NCI-H1417 (cell line): ENCODE measurements around the gene PRSS21.

Experiments
- DNase-seq, 3 experiments: peaks; one replicate each; lab custom pipeline; 2025; lab: John Stamatoyannopoulos, UW

The PRSS21 gene

DNA sequence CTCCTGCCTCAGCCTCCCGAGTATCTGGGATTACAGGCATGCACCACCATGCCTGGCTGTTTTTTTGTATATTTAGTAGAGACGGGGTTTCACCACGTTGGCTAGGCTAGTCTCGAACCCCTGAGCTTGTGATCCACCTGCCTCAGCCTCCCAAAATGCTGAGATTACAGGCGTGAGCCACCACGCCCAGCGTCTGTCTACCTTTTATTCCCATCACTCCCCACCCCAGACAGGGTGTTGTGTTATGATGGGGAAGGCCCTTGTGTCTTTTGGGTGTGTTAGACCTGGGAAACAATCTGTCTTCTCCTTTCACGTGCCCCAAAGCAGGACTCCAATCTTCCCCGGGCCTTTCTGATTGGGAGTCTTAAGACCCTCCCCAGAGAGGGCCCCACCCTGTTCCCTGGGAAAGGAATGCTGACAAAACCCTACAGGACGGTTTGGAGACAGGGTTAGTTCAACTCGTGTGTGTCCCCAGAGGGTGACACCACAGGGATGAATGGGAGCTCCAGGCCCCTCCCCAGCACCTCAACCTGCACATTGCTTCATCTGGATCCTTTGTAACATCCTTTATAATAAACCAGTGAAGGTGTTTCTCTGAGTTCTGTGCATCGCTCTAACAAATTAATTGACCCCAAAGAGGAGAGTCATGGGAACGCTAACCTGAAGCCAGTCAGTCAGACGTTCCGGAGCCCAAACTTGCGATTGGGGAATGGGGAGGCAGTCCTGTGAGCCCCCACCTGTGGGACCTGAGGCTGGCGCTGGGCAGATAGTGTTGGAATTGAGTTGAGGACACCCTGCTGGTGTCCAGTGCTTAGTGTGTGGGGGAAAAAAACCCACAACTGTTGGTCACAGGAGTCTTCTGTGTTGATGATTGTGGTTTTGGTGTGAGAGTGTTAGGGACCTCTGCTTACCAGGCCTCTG, 36.8 kb upstream of the PRSS21 start:
- DNase-seq: no peak

DNA sequence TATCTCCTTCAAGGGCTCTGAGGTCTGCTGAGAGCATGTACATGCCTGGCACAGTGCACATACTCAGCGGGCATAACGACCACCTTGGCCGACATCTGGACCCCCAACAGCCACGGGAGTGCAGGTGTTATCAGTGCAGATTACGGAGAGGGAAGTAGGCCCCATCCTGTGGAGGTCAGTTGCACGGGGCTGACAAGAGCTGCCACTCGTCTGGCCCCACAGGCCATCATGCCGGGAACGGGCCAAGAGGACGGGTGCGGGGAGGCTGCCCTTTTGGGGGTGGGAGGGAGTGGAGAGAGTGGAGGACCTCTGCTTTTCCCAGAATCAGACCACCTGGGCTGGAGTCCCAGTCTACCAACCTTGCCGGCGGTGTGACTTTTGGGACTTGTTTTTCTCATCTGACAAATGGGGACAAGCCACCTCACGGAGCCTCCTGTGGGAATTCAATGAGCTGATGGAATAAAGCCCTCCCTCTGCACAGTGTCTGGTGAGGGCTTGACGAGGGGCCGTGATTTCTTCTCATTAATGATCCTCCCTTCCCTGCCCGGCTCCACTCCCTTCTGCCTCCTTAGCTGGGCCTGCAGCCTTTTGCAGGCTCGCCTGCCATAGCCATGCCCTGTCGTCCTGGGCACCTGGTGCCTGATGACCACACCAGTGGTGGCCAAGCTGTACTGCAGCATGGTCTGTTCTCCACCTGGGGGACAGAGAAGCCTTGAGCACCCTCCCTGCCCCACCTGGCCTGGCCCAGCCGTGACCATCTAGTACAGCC, 34.3 kb upstream of the PRSS21 start:
- no peak for DNase-seq

DNA sequence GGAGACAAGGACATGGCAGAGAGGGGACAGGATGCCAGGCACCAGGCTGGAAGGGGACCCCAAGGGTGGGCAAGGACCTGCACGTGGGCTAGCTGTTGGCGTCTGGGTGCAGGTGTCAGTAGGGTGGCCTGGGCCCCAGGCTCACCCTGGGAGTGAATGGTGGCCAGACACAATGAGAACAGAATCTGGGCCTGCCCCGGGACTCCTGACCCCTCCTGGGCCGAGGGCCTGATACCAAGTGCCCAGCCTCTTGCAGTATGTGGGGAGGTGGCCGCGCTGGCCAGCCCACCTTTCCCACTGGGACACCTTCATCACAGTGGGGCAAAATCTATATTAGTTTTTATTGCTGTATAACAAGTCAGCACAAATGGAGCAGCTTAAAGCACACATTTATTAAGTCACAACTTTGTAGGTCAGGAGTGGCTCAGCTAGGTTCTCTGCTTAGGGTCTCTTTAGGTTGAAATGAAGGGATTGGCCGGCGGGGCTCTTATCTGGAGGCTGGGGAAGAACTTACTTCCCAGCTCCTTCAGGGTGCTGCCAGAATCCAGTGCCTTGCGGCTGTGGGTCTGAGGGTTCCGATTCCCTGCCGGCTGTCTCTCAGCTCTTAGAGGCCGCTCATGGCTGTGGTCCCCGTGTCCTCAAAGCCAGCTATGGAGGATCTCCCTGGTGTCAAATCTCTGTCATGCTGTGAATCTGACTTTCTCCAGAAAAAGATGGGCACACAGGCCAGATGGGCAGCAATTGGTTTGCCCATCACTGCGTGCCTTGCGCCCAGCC, 33.3 kb upstream of the PRSS21 start:
- DNase-seq: no peak

DNA sequence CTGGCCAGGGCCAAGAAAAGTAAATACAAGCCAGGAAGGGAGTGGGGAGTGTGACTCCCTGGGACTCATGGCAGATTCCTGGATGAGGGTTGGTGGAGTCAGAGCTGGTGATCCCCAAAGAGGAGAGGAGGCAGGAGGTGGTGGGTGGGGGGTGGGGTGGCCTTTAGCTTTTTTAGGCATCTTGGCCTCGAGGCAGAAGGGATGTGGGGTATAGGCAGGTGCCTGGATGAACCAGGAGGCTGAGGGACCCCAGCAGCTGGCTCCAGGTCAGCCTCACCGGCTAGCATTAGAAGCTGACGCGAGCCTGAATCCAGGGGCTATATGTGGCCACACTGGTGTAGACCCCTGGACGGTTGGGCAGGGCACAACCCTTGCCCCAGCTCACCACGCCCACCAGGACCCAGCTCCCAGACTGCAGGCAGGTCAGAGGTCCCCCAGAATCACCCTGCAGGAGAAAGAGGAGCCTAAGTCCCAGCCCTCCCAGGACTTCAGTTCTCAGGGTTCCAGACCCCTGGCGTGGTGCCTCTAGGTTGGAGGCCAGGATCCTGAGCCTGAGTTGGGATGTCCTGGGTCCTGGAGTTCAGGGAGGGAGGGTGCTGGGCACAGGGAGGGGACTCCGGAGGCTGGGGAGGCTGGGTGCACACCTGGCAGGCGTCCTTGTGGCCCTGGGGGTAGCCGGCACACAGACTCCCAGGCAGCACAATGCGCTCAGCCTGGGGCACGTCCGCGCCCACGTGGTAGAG, 32.5 kb upstream of the PRSS21 start:
- no peak for DNase-seq

DNA sequence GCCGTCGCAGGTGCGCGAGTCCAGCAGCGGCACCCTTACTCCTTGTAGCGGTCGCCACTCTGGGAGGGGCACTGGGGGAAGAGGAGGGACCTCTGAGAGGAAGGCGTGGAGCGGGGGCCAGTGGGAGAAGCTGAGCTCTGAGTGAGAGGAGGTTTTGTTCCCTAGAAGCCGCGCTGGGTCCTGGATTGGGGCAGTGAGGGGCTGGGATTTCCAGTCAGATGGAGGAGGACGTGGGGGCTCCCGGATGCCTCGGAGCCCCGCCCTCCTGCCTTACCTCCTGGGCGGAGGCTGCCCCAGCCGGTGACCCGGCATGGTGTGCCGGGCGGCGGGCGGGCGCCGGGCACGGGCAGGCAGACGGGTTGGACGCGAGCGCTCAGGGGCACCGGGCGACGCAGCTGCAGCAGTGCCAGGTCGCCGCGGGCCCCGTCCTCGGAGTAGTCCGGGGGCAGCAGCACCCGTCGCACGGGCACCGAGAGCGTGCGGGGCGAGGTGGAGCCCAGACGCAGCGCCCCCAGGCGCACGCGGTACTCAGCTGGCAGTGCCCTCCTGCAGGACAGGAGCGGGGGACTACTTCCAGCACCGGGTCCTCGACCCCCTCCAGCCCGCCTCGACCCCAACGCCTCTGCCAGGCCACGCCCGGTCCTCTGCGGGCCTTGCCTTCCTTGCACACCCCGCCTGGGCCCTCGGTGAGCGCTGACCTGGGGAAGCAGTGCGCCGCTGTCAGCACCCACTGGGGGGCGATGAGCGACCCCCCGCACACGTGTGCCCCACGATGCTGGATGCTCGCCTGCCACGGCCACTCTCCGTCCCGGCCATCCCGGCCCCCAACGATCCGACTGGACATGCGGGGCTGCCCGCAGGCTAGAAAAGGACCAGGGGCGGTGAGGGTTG, 31.7 kb upstream of the PRSS21 start:
- DNase-seq: peak in 2 of 3 experiments; percentile 64 to 69

DNA sequence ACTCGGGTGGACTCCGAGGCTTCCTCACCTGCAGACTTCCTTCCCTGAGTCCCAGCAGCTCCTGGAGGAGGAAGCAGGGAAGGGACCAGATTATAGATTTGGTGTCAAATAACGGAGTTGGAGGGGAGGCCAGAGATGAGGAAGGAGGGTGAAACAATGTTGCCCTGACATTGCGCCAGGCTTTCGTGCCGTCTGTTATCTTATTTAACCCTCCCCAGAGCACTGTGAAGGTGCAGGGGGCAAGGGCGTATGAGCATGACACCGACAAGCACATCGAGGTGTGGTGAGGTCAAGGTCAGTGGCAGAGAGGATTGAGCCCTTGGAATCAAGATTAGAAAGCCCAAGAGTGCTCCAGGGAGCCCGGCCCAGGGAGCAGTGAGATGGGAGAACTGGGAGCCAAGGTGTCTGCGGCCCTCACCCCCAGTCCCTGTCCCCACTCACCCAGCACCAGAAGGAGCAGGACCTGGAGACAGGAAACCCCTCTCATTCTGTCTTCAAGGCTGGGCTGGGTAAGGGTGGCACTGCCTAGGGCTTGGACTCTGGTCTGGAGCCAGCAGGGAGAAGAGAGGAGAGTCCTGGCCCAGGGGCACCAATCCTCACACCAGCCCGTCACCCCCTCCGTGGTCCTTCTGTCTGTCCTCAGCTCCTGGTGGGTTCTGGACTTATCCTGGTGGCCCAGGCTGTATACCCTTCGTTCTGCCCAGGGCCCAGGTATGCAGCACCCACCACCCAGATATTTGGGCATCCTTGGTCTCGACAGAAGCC, 30.8 kb upstream of the PRSS21 start:
- peak in 1 of 3 experiments; percentile 16 for DNase-seq

DNA sequence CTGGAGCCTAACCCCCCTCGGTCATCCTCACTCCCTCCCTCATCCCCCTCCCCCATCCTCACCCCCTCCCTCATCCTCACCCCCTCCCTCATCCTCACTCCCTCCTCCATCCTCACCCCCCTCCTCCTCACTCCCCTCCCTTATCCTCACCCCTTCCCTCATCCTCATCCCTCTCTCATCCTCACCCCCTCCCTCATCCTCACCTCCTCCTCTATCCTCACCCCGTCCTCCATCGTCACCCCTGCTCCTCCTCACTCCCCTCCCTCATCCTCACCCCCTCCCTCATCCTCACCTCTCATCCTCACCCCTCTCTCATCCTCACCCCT, 30.2 kb upstream of the PRSS21 start:
- no peak for DNase-seq

DNA sequence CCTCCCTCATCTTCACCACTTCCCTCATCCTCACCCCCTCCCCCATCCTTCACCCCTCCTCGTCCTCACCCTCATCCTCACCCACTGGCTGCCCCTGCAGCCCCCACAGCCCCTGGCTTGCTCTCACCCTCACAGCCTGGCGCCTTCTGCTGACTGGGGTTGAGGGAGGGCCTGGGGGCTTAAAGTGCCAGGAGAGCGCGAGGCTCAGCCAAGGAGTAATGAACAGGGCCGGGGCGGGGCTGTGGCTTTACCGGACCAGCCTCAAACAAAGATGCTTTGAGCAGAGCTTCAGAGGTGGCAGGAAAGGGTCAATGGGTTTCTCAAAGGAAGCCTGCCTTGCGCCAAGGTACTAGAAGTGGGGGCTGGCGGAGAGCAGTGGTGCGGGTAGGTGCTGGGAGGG, 29.6 kb upstream of the PRSS21 start, which contains the start of gene PRSS33:
Gene PRSS33, minus strand, starts transcription at position 155 of the 400 bp plus-strand sequence. CDS start 1,013 bp downstream, outside the sequence.
- DNase-seq: no peak

DNA sequence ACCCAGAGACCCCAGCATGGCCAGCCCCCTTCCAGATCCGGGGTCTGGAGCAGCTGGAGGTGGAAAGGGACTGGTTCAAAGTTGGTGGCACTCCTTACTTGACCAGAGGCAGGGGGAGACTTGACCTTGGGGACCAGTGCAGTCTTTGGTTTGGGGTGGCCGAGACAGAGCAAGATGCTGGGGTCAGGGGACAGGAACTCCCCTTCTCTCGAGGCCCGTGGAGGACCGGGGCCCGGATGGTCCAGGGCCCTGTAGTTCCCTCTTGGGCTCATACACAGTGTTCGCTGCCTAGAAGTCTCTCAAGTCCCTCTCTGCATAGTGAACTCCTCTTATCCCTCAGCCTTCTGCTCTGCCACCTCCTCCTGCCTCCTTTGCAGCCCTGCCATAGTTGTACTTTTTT, 29.1 kb upstream of the PRSS21 start:
- DNase-seq: no peak

DNA sequence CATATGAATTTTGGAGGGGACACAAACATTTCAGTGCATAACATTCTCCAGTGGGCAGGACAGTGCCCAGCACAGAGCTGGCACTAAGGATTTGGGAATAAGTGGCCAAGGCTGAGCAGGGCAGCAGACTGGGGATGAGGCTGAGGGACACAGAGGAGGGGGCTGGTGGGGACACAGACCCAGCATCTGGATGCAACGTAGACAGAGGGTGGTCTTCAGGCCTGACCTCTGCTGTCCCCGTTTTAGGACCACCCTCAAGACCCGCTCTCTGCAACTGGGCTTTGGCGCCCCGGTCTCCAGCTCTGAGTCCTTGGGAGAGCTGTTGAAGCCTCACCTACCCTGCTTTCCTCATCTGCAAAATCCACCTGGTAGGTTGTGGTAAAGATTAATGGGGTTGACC, 26.4 kb upstream of the PRSS21 start:
- DNase-seq: no peak

DNA sequence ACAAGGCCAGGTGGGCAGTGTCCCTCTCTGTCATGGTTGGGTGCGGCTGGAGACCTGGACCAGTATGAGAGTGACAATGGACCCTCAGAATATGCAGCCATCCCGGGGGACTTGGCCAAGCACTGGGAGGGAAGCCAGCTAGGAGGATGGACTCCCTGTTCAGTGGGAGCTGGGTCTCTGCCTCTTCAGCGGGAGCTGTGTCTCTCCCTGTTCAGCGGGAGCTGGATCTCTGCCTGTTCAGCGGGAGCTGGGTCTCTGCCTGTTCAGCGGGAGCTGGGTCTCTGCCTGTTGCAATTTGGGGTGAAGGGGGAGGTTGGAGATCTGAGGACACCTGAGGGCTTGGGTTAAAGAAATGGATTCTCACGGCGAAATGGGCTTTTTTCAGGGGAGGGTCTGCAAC, 25.9 kb upstream of the PRSS21 start:
- DNase-seq: no peak

DNA sequence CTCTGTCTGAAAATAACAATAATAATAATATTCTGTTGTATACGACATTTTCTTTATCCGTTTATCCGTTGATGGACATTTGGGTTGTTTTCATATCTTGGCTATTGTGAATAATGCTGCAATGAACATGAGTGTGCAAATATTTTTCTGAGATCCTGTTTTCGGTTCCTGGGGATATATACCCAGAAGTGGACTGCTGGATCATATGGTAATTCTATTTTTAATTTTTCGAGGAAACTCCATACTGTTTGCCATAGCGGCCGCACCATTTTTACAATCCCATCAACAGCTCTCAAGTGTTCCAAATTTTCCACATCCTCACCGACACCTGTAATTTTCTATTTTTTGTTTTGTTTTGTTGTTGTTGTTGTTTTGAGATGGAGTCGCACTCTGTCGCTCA, 24.1 kb upstream of the PRSS21 start:
- DNase-seq: no peak

DNA sequence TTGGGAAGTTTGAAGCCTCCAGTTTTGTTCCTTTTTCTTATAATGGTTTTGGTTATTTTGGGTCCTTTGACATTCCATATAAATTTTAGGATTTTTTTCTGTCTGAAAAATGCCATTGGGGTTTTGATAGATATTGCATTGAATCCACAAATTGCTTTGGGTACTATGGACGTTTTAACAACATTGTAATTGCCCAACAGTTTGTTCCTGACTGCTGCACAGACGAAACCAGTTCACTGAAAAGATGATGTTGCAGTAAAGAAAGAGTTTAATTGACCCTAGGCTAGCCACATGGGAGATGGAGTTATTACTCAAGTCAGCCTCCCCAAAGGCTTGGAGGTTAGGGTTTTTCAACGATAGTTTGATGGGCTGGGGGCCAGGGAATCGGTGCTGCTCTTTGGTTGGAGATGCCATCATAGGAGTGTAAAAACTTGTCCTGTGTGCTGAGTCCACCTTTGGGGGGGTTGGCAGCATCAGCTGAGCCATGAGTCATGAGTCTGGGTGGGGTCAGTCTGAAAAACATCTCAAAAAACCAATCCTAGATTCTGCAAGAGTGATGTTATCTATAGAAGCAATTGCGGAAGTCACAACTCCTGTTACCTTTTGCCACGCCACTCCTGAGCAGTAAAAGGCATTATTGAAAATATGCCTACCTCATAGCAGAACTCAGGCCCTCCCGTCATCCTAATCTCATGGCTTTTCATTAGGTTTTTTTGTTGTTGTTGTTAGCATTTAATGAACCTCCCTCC, 21.5 kb upstream of the PRSS21 start:
- DNase-seq: no peak

DNA sequence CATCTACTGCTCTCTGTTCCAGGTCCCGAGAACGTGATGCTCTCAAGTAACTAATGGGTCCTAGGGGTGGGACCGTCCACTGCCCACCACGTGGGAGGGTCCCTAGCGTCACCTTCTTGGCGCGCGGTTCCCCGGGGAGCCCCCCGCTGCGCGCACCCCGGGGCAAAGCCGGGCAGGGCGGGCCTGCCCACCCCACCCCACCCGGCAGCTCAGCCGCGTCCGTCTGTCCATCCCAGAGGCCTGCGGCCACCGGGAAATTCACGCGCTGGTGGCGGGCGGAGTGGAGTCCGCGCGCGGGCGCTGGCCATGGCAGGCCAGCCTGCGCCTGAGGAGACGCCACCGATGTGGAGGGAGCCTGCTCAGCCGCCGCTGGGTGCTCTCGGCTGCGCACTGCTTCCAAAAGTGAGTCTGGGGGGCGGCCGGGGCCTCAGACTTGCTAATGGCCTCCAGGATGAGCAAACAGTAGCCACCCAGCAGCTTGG, 18.3 kb upstream of the PRSS21 start:
- no peak for DNase-seq

DNA sequence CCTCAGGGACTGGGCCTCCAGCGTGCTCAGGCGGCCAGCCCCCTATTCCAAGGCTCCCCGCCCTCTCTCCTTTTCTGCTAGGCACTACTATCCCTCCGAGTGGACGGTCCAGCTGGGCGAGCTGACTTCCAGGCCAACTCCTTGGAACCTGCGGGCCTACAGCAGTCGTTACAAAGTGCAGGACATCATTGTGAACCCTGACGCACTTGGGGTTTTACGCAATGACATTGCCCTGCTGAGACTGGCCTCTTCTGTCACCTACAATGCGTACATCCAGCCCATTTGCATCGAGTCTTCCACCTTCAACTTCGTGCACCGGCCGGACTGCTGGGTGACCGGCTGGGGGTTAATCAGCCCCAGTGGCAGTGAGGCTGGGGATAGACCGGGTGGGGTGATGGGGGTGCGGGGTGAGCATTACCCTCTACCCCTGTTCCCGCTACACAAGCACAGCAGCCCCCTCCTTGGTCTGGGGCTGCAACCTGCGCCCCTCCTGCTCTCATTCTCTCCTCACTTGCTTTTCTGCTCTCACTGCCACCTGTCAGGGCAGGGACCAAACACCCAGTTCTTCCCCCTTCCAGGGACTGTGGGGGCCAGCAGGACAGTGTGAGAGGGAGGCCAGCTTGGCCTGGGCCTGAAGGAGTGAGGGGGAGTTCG, 17.7 kb upstream of the PRSS21 start:
- no peak for DNase-seq

DNA sequence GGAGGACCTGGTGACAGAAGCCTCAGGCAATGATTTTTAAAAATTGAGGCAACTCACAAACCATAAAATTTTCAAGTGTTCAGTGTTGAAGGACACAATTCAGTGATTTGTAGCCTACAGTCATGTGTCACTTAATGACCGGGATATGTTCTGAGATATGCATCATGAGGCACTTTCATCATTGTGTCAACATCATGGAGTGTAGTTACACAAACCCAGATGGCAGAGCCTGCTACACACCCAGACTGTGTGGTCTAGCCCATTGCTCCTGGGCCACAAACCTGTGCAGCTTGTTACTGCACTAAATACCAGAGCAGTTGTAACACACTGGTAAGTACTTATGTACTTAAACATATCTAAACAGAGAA, 17.2 kb upstream of the PRSS21 start:
- peak in 1 of 3 experiments; percentile 50 for DNase-seq

DNA sequence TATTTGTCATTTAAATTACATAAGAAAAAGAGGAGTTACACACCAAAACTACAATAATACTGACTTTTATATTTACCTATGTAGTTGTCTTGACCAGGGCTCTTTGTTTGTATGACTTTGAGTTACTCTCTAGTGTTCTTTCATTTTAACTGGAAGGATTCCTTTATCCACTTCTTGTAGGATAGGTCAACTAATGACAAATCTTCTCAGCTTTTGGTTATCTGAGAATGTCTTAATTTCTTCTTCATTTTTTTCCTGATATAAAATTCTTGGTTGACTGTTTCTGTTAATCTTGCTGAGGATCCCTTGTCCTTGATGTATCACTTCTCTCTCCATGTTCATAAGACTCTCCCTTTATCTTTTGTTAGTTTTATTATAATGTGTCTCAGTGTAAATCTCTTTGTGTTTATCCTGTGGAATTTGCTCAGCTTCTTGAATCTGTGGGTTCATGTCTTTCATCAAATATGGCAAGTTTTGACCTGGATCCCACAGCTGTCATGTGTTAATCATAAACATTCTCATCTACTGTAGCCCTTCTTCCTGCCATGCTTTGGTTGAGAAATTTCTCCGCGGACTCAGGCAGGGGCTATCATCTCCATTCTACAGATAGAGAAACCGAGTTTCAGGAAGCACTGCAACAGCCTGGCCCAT, 13.4 kb upstream of the PRSS21 start:
- DNase-seq: no peak

DNA sequence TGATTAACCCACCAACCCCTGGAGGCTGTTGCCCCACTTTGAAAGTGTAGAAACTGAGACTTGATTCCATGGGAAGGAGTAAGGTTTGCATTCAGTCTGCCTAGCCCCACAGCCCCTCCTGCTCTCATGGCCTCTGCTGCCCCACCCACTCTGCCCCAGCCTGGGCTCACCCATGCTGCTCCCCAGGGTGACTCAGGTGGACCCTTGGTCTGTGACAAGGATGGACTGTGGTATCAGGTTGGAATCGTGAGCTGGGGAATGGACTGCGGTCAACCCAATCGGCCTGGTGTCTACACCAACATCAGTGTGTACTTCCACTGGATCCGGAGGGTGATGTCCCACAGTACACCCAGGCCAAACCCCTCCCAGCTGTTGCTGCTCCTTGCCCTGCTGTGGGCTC, 12.3 kb upstream of the PRSS21 start:
- DNase-seq: no peak
